Measurements from ENCODE around the gene PSME3. TPM values are rescaled to one million over a fixed set of nuclear protein-coding genes. Genes with fewer than 3 reads are reported as not detected.

Gene PSME3
- polyA plus RNA-seq, 1 of the 3 experiments (the other 2 are of a cell fraction): 139 TPM

DNA sequence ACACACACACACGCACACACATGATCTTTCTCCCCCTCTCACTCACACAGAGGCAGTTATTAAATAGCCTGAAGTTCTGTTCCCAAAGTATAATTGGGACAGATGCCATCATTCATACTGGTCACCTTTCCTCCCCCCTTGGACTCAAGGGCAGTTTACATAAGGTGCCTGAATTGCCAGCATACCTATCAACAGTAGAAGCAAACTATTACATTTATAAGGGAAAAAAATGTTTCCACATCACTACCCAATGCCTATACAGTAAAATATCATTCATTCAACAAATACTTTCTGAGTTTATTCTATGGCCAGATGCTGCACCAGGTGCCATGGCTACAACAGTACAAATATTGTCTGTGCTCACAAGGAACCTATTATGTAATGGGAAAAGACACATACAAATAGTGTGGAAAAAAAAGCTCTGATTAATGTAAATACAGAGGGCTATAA is 28.3 kb upstream of the PSME3 start:
- Histone ChIP-seq H3K27ac (ENCODE audit: low read depth in 2 of 2, low read length in 1 of 2) (no peak overlapping the region), H3K4me3 (ENCODE audit: low read depth in 2 of 2, low read length in 1 of 2) (no peak overlapping the region), H4K20me1 (ENCODE audit: insufficient read depth) (no peaks in the 10 kb centered on the region; the same call in 1 of the 2 replicates), H3K36me3 (replicated peaks in 1 of 2; ENCODE audit: control insufficient read depth in 1 of 2, insufficient read depth in 2 of 2, low read length in 1 of 2) (peaks cover 0 to 4% of the 10 kb centered on the region in 2 experiments), H3K9me2 (no peaks in the 10 kb centered on the region), H3K9me3 (no peaks in the 10 kb centered on the region), H2AFZ (ENCODE audit: low read depth) (no peak overlapping the region), H3K9ac (no peak overlapping the region), H3K27me3 (ENCODE audit: insufficient read depth) (no peaks in the 10 kb centered on the region), H3F3A (replicated peaks; ENCODE audit: insufficient read depth) (peaks cover 14% of the 10 kb centered on the region), H3K4me2 (no peak overlapping the region), H3K79me2 (ENCODE audit: insufficient read depth) (no peaks in the 10 kb centered on the region), H3K4me1 (ENCODE audit: control insufficient read depth in 1 of 2, insufficient read depth in 2 of 2, low read depth in 1 of 2, low read length in 1 of 2) (peaks cover 0 to 3% of the 10 kb centered on the region in 2 experiments; a peak in 2 of 4 replicates)
- ChIA-PET CTCF (no interaction called here), POLR2A (interaction anchor here (0.7 kb wide), 1 partner anchor 19 kb away, joined by 3 read pairs; the partner anchor contains the start of gene BECN1)
- WGBS (ENCODE audit: low lambda C conversion rate): 83% methylated on average over 1 of the region's 1 CpG
- no peak for TF ChIP-seq MXI1 (IDR thresholded peaks at IDR 0.05; ENCODE audit: low read depth, low read length)
- TF ChIP-seq, protein P1, sequence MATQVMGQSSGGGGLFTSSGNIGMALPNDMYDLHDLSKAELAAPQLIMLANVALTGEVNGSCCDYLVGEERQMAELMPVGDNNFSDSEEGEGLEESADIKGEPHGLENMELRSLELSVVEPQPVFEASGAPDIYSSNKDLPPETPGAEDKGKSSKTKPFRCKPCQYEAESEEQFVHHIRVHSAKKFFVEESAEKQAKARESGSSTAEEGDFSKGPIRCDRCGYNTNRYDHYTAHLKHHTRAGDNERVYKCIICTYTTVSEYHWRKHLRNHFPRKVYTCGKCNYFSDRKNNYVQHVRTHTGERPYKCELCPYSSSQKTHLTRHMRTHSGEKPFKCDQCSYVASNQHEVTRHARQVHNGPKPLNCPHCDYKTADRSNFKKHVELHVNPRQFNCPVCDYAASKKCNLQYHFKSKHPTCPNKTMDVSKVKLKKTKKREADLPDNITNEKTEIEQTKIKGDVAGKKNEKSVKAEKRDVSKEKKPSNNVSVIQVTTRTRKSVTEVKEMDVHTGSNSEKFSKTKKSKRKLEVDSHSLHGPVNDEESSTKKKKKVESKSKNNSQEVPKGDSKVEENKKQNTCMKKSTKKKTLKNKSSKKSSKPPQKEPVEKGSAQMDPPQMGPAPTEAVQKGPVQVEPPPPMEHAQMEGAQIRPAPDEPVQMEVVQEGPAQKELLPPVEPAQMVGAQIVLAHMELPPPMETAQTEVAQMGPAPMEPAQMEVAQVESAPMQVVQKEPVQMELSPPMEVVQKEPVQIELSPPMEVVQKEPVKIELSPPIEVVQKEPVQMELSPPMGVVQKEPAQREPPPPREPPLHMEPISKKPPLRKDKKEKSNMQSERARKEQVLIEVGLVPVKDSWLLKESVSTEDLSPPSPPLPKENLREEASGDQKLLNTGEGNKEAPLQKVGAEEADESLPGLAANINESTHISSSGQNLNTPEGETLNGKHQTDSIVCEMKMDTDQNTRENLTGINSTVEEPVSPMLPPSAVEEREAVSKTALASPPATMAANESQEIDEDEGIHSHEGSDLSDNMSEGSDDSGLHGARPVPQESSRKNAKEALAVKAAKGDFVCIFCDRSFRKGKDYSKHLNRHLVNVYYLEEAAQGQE (IDR thresholded peaks at IDR 0.05; ENCODE audit: low read depth, low read length): no peak
- no peak for TF ChIP-seq MEF2A (IDR thresholded peaks at IDR 0.05; ENCODE audit: borderline replicate concordance, low read depth)
- TF ChIP-seq NFIC (IDR thresholded peaks at IDR 0.05; ENCODE audit: borderline replicate concordance): no peak
- TF ChIP-seq, protein P2, sequence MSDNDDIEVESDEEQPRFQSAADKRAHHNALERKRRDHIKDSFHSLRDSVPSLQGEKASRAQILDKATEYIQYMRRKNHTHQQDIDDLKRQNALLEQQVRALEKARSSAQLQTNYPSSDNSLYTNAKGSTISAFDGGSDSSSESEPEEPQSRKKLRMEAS (IDR thresholded peaks at IDR 0.05; ENCODE audit: low read depth): no peak
- no peak for TF ChIP-seq SIN3A (IDR thresholded peaks at IDR 0.05; ENCODE audit: borderline replicate concordance, low read depth, low read length)
- TF ChIP-seq SMC3 (IDR thresholded peaks at IDR 0.05; ENCODE audit: low read depth, low read length): no peak
- TF ChIP-seq FOXM1 (IDR thresholded peaks at IDR 0.05; ENCODE audit: low read depth): no peak
- no peak for TF ChIP-seq POLR2AphosphoS5 (IDR thresholded peaks at IDR 0.05; ENCODE audit: low read depth, low read length)
- no peak for DNase-seq

DNA sequence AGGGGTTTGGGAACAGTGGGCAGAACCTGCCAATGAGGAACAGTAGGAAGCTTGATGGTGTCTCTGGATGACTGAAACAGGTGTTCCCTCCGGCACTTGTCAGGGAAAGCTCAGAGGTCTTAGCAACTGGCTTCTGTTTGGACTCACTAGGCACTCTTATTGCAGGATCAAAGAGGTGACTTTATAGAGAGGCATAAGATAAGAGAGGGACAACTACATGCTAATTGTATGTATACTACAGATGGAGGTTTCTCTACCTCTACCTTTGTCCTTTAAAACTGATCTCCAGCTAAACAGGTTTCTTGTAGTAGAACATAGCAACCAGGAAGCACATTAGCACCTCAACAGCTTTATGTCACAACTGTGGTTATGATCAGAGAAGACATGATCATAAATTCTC is 26.9 kb upstream of the PSME3 start:
- ChIA-PET CTCF (interaction anchor here (0.6 to 4.8 kb wide), 3 partner anchors 13 to 345 kb away, joined by 5 to 35 read pairs (median 23); partner anchors contain the start of gene BECN1), POLR2A (no interaction called here)
- no peak for TF ChIP-seq SMC3 (IDR thresholded peaks at IDR 0.05; ENCODE audit: low read depth, low read length)
- TF ChIP-seq TEAD4 (IDR thresholded peaks at IDR 0.05; ENCODE audit: borderline replicate concordance, insufficient read depth): no peak
- no peak for TF ChIP-seq NFIC (IDR thresholded peaks at IDR 0.05; ENCODE audit: borderline replicate concordance)
- TF ChIP-seq YY1 (IDR thresholded peaks at IDR 0.05; ENCODE audit: low read depth): no peak
- TF ChIP-seq FOXJ3 (CRISPR knock-in tag; IDR thresholded peaks at IDR 0.05): no peak
- TF ChIP-seq FOSL2 (IDR thresholded peaks at IDR 0.05; ENCODE audit: borderline replicate concordance, low read depth): no peak
- no peaks in the 10 kb centered on the region; the same call in 1 of the 2 replicates for H4K20me1 ChIP-seq (ENCODE audit: insufficient read depth)
- peaks cover 4 to 17% of the 10 kb centered on the region in 2 experiments for H3K36me3 ChIP-seq (replicated peaks in 1 of 2; ENCODE audit: control insufficient read depth in 1 of 2, insufficient read depth in 2 of 2, low read length in 1 of 2)
- no peak overlapping the region for H3K27ac ChIP-seq (ENCODE audit: low read depth in 2 of 2, low read length in 1 of 2)
- H3K4me2 ChIP-seq: no peak overlapping the region
- no peaks in the 10 kb centered on the region for H3K9me3 ChIP-seq
- H3K79me2 ChIP-seq (ENCODE audit: insufficient read depth): no peaks in the 10 kb centered on the region
- no peaks in the 10 kb centered on the region for H3K9me2 ChIP-seq
- 100% methylated on average over 1 of the region's 1 CpG for WGBS (ENCODE audit: low lambda C conversion rate)
- no peak overlapping the region for H3K4me3 ChIP-seq (ENCODE audit: low read depth in 2 of 2, low read length in 1 of 2)
- no peak overlapping the region for H2AFZ ChIP-seq (ENCODE audit: low read depth)
- no peak for DNase-seq
- peaks cover 20% of the 10 kb centered on the region for H3F3A ChIP-seq (replicated peaks; ENCODE audit: insufficient read depth)
- peaks cover 0 to 8% of the 10 kb centered on the region in 2 experiments; a peak in 2 of 4 replicates for H3K4me1 ChIP-seq (ENCODE audit: control insufficient read depth in 1 of 2, insufficient read depth in 2 of 2, low read depth in 1 of 2, low read length in 1 of 2)
- H3K9ac ChIP-seq: no peak overlapping the region
- no peaks in the 10 kb centered on the region for H3K27me3 ChIP-seq (ENCODE audit: insufficient read depth)
